ENCODE measurements around the gene CLCNKB.
"Not testable (repeated sequence)": the region's sequence is repeated elsewhere in the genome, so short reads cannot be mapped to it uniquely, and the experiment has no call there.

CLCNKB gene

GRCh38 chr1:16015960-16016901 lies 27.4 kb upstream of the CLCNKB start:
- no peak for DNase-seq

- no peak for DNase-seq
Observed at GRCh38 chr1:16017076-16017460, 26.5 kb upstream of the CLCNKB start.

GRCh38 chr1:16017461-16018303 lies 25.9 kb upstream of the CLCNKB start, which contains the start of gene HSPB7:
TSS of gene HSPB7 (minus strand) at chr1:16018043. CDS start at chr1:16017963, 80 bp downstream.
- no peak for DNase-seq

GRCh38 chr1:16018308-16018707 lies 25.3 kb upstream of the CLCNKB start:
- no peak for DNase-seq

- DNase-seq = no peak
Observed at GRCh38 chr1:16018749-16019643, 24.6 kb upstream of the CLCNKB start.

GRCh38 chr1:16019644-16020277 lies 23.8 kb upstream of the CLCNKB start:
- DNase-seq = no peak

- no peak for DNase-seq
Observed at GRCh38 chr1:16020325-16020724, 23.3 kb upstream of the CLCNKB start.

- DNase-seq = not testable (repeated sequence)
Observed at GRCh38 chr1:16020878-16021277, 22.7 kb upstream of the CLCNKB start.

- no peak for DNase-seq
Observed at GRCh38 chr1:16021681-16022080, 21.9 kb upstream of the CLCNKB start, which contains the start of gene CLCNKA. TSS of gene CLCNKA (plus strand) at chr1:16022036. CDS start at chr1:16022620, 584 bp downstream.

- DNase-seq = no peak
Observed at GRCh38 chr1:16022393-16022792, 21.2 kb upstream of the CLCNKB start.

GRCh38 chr1:16023050-16023653 lies 20.4 kb upstream of the CLCNKB start:
- no peak for DNase-seq

GRCh38 chr1:16026302-16026701 lies 17.3 kb upstream of the CLCNKB start:
- DNase-seq = not testable (repeated sequence)

- no peak for DNase-seq
Observed at GRCh38 chr1:16026723-16027484, 16.7 kb upstream of the CLCNKB start.

- no peak for DNase-seq
Observed at GRCh38 chr1:16028237-16029002, 15.2 kb upstream of the CLCNKB start.

GRCh38 chr1:16029003-16029268 lies 14.6 kb upstream of the CLCNKB start:
- DNase-seq = not testable (repeated sequence)

GRCh38 chr1:16029288-16029687 lies 14.3 kb upstream of the CLCNKB start:
- DNase-seq = no peak

- no peak for DNase-seq
Observed at GRCh38 chr1:16031551-16031950, 12.0 kb upstream of the CLCNKB start.

- no peak for DNase-seq
Observed at GRCh38 chr1:16032388-16033102, 11.0 kb upstream of the CLCNKB start.

- DNase-seq = not testable (repeated sequence)
Observed at GRCh38 chr1:16033103-16033632, 10.4 kb upstream of the CLCNKB start.

Data from activated CD4-positive, alpha-beta T cell treated with anti-CD3 and anti-CD28 coated beads for 1 hour (primary cell).